ENCODE results near the gene MINDY1.

DNA sequence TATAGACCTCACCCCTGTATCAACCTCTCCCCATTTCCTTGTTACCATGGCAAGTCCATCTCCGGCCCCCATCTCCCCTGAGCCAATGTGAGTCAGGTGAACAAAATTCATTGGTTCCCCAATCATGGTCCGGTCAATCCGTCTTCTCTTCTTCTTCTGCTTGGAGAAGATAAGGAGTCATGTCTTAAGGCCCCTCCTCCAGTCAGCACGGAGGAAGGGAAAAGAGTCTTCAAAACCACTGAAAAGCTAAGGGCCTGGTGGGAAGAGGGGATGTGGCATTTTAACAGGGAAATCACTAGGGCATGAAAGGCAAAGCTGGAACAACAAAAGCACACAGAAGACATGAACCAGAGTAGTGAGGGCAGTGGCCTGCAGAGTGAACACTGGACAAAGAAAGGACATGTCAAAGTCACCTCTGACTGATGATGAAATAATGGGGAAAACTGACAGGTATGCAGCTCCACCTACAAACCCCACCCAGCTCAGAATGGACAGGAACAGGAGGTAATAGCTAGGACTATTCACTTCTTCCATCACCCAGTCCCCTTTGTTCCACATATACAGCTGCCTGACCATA, 48.4 kb upstream of the MINDY1 start:
- no peak for TF ChIP-seq CTCF (IDR thresholded peaks at IDR 0.05; ENCODE audit: low read length)
- no peak for TF ChIP-seq EZH2 (optimal IDR thresholded peaks at IDR 0.05; ENCODE audit: low read depth, low read length)
- TF ChIP-seq EZH2phosphoT487 (IDR thresholded peaks at IDR 0.05; ENCODE audit: low read length), result no peak

Measured in MM.1S (cell line).